Ovary (tissue), 9 donors: ENCODE results near the gene VCL. TPM values are rescaled to one million over a fixed set of nuclear protein-coding genes. Genes with fewer than 3 reads are reported as not detected.

ENCODE experiments used
- DNase-seq, 5 donors: peaks; one replicate each; pipeline ENCODE4 v3.0.0-alpha.2; 2019 to 2020
- H3K27ac ChIP-seq, 2 donors: fragments of 200-600 bp; one replicate each; pipeline versions ENCODE4 v1.5.1 to v1.8.0; 2019 to 2022
- H3K27me3 ChIP-seq: fragments of 200-600 bp; one replicate; pipeline ENCODE4 v1.8.0; 2022
- H3K36me3 ChIP-seq: fragments of 200-600 bp; sonication (generic); one replicate; pipeline ENCODE4 v1.5.1; 2019
- H3K4me1 ChIP-seq: one replicate; pipeline ENCODE4 v1.8.1; 2013; ENCODE audit warnings: mild to moderate bottlenecking, moderate library complexity; ENCODE audit not compliant: insufficient read depth
- H3K4me3 ChIP-seq: fragments of 200-600 bp; sonication (generic); one replicate; pipeline ENCODE4 v1.5.1; 2017
- H3K9me3 ChIP-seq, 2 donors: fragments of 200-600 bp in 1 of 2; sonication (generic) in 1 of 2; one replicate each; pipeline versions ENCODE4 v1.5.1 to v1.8.1; 2013 to 2019; ENCODE audit warnings: mild to moderate bottlenecking in 1 of 2, moderate library complexity in 1 of 2
- CTCF ChIP-seq, 3 donors: fragments of 450-650 bp in 2 of 3; fragments of 200-600 bp in 1 of 3; IDR thresholded peaks; one replicate each; pipeline versions ENCODE4 v1.5.1 to v1.8.0; 2016 to 2022; ENCODE audit warnings: antibody characterized with exemption in 3 of 3, mild to moderate bottlenecking in 1 of 3
- EP300 ChIP-seq: sonication (generic); formaldehyde crosslinking; IDR thresholded peaks from one replicate; pipeline ENCODE4 v1.6.1; 2017; ENCODE audit warnings: antibody characterized with exemption
- POLR2A ChIP-seq: fragments of 450-650 bp; IDR thresholded peaks from one replicate; pipeline ENCODE4 v1.6.1; 2017; ENCODE audit warnings: antibody characterized with exemption, mild to moderate bottlenecking, moderate library complexity
- WGBS, 3 donors: extraction: QIAGEN DNeasy Blood & Tissue Kit in 1 of 3; methylation state at CpG; one replicate each; pipeline versions ENCODE4 v1.1.5 to v1.1.7; 2013 to 2017; 5-methylcytosine and 5-hydroxymethylcytosine counted together
- intact Hi-C, 4 donors: fragments of 100-400 bp; cut with DNase I; formaldehyde crosslinking; loops; one replicate each; pipeline versions ENCODE4 v1.11.0 to v1.15.1; 2022 to 2023
- polyA plus RNA-seq, 2 donors: library from polyadenylated mRNA; stranded (reverse); fragments of 200-250 nt in 1 of 2; fragments of 350-450 nt in 1 of 2; fragmentation: Illumina TruSeq in 1 of 2; extraction: RNeasy Lipid Tissue Mini Kit (QIAGEN cat#74804) in 1 of 2; gene quantifications; one replicate each; pipeline ENCODE4 v1.2.3, GENCODE V29; 2013 to 2014
- total RNA-seq, 7 donors: library from RNA; depleted of rRNA in 2 of 7; stranded (reverse); fragments of >200 nt in 2 of 7; fragmentation: NEBNext Ultra II Directional in 3 of 7; extraction: Animal tissue kit (Norgen Biotek cat#: 25700) in 3 of 7; gene quantifications; one replicate each; pipeline versions ENCODE4 v1.1.0 to v1.2.4, GENCODE V29; 2016 to 2023
- donor health status: DM: no; HTN: no; CAD: no; lungs with moderate emphysema.
- donor health status: DM: no; HTN: no; CAD: no.
- donor health status: Bipolar disorder and iron deficiency.
- donor health status: DM: yes; HTN: yes; CAD: no.
- donor health status: DM: no; HTN: no; CAD: no.
- donor health status: DM: yes; HTN: yes; CAD: no.

Gene VCL
- total and polyA plus RNA-seq, 9 donors, result 43.3 to 189 (median 114) TPM

GRCh38 chr10:74052994-74053393 lies 55.1 kb downstream of the VCL start:
- no peak for TF ChIP-seq CTCF (IDR thresholded peaks at IDR 0.05)
- no peak for TF ChIP-seq POLR2A
- no peak for TF ChIP-seq EP300
- Histone ChIP-seq H3K27ac (no peak overlapping the region), H3K4me1 (peaks cover 5% of the 10 kb centered on the region)

GRCh38 chr10:74055383-74056049 lies 57.6 kb downstream of the VCL start:
- no peak overlapping the region for H3K27ac ChIP-seq
- H3K36me3 ChIP-seq, result no peaks in the 10 kb centered on the region
- TF ChIP-seq CTCF (IDR thresholded peaks at IDR 0.05) (no peak), POLR2A (no peak), EP300 (no peak)
- peaks cover 6% of the 10 kb centered on the region for H3K4me1 ChIP-seq
- 72 to 77% (median 76%) methylated on average over 4 of the region's 4 CpGs for WGBS, 3 donors
- intact Hi-C loops, result loop anchor here in 1 of 4 donors (10.0 kb wide), 1 partner anchor 51 kb away; no protein-coding TSS in a partner anchor
- no peaks in the 10 kb centered on the region for H3K9me3 ChIP-seq
- H3K27me3 ChIP-seq, result no peaks in the 10 kb centered on the region
- DNase-seq, result no peak
- no peak overlapping the region for H3K4me3 ChIP-seq

More at GRCh38 chr10:74052994-74053393, 55.1 kb downstream of the VCL start:
- 44 to 55% (median 47%) methylated on average over 1 of the region's 1 CpG for WGBS, 3 donors
- H3K36me3 ChIP-seq, result no peaks in the 10 kb centered on the region
- H3K4me3 ChIP-seq, result no peak overlapping the region
- no peaks in the 10 kb centered on the region for H3K27me3 ChIP-seq
- intact Hi-C loops, result loop anchor here in 1 of 4 donors (10.0 kb wide), 1 partner anchor 48 kb away; no protein-coding TSS in a partner anchor
- no peaks in the 10 kb centered on the region for H3K9me3 ChIP-seq
- no peak for DNase-seq

- Histone ChIP-seq H3K4me3 (no peak overlapping the region), H3K36me3 (no peaks in the 10 kb centered on the region), H3K9me3 (no peaks in the 10 kb centered on the region), H3K27me3 (no peaks in the 10 kb centered on the region), H3K27ac (no peak overlapping the region), H3K4me1 (peaks cover 6% of the 10 kb centered on the region)
- intact Hi-C loops, result loop anchor here in 1 of 4 donors (10.0 kb wide), 1 partner anchor 51 kb away; no protein-coding TSS in a partner anchor
- DNase-seq, result no peak
- WGBS, 3 donors, result 21 to 22% (median 21%) methylated on average over 2 of the region's 2 CpGs
- TF ChIP-seq CTCF (IDR thresholded peaks at IDR 0.05) (no peak), EP300 (no peak), POLR2A (no peak)
Measured at GRCh38 chr10:74056050-74056818, 58.3 kb downstream of the VCL start.

- no peak overlapping the region for H3K4me3 ChIP-seq
- no peak for TF ChIP-seq CTCF (IDR thresholded peaks at IDR 0.05)
- TF ChIP-seq EP300, result no peak
- TF ChIP-seq POLR2A, result no peak
- 32 to 64% (median 41%) methylated on average over 4 of the region's 4 CpGs for WGBS, 3 donors
- H3K36me3 ChIP-seq, result no peaks in the 10 kb centered on the region
- no peak overlapping the region for H3K27ac ChIP-seq
- H3K27me3 ChIP-seq, result no peaks in the 10 kb centered on the region
- intact Hi-C loops, result loop anchor here in 1 of 4 donors (10.0 kb wide), 1 partner anchor 53 kb away; no protein-coding TSS in a partner anchor
- DNase-seq, result no peak
- H3K9me3 ChIP-seq, result no peaks in the 10 kb centered on the region
- peaks cover 6% of the 10 kb centered on the region for H3K4me1 ChIP-seq
Measured at GRCh38 chr10:74058071-74058470, 60.2 kb downstream of the VCL start.
